Inflammatory macrophage (primary cell): ENCODE measurements around the gene CLIC3.
"Not testable (repeated sequence)": the region's sequence is repeated elsewhere in the genome, so short reads cannot be mapped to it uniquely, and the experiment has no call there.

Experiments
- DNase-seq, 2 donors: peaks; one replicate each; pipeline ENCODE4 v3.0.0-alpha.2; 2020 to 2022
- total RNA-seq, 18 experiments: gene quantifications; one replicate each; lab custom pipeline; 2026; ENCODE audit warnings: mixed read lengths in 6 of 18, inconsistent platforms in 2 of 18; lab: John Stamatoyannopoulos, UW

Gene CLIC3, protein sequence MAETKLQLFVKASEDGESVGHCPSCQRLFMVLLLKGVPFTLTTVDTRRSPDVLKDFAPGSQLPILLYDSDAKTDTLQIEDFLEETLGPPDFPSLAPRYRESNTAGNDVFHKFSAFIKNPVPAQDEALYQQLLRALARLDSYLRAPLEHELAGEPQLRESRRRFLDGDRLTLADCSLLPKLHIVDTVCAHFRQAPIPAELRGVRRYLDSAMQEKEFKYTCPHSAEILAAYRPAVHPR
- 0 to 0.92 (median 0.26) reads per million in 18 experiments for total RNA-seq

DNA sequence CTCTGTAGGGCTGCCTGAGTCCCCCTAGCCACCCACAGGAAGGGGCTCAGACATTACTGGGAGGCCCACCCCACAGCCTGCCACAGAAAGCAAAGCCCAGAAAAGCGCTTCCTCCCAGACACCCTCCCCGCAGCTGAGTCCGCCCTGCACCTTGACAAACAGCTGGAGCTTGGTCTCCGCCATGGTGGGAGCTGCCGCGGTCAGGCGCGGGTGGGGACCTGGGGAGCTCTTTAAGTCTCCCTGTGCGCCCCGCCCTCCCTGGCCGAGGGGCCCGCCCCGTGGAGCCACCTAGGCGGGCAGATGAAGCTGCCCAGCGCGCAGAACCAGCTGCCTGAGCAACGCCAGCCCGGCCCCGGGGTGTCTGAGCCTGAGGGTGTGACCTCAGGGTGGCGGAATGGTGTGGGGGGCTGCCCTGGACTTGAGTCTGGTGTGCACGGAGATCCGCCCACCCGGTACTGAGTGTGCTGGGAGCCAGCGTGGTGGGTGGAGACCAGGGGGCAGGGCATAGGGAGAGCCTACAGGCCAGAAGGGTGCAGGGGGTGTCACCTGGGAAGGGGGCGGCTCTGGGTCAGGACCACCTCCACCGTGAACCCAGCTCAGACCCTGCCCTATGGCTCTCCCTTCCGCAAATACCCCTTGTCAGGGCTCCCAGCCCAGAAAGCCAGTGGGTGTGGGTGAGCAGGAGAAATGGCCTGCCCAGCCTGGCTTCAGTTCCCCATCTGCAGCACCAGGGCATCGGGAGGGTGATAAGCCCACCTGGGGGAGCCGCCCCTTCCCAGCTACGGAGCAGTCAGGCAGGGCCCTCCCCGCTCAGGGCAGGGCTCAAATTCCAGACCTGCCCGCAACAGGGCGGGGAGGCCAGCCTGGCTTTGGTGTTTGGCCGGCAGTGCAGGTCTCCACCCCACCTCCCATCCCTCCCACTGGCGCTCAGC is at the start of gene CLIC3:
CLIC3 (minus strand) TSS at position 208 of the 932 bp plus-strand sequence; CDS start at position 183, 25 bp downstream.
- DNase-seq: peak; percentile 11 to 51

DNA sequence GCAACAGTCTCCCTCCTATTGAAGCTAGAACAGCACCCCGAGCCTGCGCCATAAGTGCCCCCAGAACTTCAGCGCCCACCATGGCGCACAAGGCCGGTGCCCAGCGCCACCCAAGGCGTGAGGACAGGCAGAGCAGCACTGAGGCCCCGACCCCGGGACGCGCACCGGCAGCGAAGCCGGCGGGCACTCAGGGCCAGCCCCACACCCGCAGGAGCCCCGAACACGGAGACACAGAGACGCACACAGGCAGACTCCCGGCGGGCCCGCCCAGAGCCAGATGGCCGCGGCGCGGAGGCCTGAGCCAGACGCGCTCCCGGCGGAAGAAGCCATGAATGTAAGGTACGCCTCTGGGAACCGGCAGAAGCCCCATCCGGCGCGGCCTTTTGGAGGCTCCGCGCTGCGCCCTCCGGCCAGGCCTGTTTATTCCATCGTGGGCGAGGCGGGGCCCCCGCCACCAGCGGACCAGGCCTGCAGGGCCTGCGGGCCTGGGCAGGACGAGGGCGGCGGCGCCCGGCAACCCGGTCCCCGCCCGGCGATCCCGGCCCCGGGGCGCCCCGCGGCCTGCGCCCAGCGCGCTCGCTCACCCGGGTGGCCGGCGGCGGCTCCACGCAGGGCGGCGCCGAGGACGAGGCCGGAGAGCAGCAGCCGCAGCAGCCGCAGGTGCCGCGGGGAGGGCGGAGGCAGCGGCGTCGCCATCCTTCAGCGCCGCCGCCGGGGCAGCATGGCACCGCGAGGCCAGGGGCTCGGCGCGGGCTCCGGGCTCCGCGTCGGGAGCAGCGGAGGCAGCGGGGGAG is 49.1 kb upstream of the CLIC3 start:
- DNase-seq: no peak

DNA sequence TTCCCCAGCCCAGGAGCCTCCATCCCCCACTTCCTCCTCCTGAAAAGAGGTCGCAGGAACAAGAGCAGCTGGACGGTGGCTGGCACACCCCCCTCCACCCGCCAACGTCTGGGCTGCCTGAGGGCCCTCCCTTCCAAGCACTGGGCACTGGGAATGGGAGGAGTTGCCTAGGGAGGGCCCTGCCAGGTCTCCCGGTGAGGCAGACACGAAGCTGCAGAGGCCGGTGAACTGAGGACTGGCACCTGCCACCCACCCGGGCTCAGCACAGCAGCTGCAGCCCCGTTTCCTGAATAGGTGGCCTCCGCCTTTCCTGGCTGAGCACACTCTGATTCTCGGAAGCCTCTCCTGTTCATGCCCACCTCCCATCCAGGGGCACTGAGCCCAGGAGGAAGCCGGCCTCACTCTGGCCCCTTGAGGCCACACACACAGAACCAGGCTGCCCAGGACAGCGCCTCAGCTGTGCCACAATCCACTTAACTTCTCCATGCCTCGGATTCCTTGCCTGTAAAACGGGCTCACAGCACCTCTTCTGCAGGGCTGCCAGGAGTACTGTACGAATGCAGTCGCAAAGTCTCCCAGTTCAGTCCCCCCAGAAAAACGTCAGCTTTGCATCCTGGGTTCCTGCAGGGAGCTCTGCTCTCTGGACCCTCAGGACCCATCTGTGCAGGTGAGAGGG is 48.3 kb upstream of the CLIC3 start:
- DNase-seq: no peak

DNA sequence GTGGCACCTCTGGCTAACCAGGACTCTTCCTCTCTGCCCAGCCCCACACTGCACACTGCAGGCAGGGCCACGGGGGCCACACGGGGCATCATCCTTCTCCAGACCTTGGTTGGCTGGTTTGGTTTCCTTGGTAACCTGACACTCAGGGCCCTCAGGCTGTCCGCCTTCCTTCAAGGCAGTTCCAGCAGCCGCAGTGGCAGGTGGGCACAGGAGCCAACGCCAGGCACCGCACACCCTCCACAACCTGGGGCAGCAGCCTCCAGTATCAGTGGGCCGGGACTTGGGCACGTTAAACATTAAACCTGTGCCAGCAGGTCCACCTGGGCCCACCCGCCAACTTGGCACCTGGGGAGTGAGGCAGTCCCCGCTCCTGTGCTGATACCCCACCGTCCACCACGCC is 47.7 kb upstream of the CLIC3 start:
- DNase-seq: no peak

DNA sequence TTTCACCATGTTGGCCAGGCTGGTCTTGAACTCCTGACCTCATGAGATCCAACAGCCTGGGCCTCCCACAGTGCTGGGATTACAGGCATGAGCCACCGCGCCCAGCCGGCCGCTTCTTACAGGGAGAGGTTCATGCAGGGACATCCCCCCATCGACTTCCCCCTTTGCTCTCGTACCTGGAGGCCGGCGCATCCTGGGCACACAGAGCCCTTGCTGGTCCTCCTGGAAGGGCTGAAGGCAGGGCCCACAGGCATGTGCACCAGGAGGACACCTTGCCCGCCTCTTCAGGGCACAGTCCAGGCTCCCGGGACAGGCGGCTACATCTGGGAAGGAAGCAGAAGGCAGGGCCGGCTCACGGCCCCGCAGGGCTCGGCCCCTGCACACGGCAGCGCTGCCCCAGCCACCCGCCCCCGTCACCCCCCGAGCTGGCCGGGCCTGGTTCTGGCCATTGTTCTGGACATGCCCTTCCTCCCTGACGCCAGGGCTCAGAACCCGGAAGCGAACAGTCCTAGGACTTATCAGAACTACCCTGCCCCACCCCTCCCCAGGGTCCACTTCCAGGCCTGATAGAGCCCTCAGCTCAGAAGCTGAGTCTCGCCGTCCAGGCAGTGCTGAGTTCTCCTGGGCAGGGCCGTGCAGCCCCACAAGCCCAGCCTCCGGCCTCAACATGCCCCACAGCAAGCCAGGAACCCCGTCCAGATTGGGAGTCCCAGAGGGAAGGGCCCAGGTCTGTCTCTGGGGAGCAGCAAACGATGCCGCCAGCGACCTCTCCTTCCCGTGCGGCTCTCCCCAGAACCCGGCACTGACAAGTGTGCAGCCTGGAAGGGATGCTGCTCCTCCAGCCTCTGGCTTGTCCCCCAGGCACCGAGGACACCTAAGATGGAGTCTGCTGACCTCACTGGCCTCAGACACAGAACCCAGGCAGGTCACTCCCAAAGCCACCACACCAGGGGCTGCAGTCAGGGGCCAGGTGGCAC is 46.7 kb upstream of the CLIC3 start:
- DNase-seq: no peak

DNA sequence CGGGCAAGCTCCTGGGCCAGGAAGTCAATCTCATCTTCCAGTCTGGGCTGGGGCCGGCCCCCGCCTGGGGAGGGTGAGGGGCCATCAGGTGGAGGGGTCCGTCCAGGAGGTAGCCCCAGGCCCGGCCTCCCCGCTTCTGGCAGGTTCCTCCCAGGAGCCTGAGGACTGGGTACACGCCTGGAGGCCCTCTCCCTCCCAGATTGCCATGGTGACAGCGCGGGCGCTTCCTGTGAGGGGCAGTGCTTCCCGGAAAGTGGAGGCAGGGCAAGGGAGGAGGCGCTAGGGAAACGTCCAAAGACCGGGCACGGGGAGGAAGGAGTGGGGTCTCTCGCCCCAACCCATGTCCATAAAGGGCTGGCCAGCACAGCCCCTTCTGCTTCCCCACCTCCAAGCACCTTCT is 44.8 kb upstream of the CLIC3 start:
- DNase-seq: no peak

DNA sequence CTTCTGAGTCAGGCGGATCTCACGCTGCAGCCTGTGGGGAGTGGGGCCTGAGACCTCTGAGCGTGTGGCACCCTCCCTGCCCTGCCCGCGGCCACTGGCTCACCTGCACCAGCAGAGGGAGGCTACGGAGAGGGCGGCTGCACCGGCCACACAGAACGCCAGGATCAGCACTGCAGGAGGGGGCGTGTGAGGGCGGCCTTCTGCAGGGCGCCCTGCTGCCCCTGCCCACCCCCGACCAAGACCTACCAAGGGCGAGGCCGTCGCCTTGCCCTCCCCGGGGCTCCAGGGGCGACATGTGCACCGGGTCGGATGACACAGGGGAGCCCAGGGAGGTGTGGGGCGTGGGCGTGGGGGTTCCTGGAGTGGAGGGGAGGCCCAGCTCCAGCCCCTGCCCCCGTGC is 44.2 kb upstream of the CLIC3 start:
- no peak for DNase-seq

DNA sequence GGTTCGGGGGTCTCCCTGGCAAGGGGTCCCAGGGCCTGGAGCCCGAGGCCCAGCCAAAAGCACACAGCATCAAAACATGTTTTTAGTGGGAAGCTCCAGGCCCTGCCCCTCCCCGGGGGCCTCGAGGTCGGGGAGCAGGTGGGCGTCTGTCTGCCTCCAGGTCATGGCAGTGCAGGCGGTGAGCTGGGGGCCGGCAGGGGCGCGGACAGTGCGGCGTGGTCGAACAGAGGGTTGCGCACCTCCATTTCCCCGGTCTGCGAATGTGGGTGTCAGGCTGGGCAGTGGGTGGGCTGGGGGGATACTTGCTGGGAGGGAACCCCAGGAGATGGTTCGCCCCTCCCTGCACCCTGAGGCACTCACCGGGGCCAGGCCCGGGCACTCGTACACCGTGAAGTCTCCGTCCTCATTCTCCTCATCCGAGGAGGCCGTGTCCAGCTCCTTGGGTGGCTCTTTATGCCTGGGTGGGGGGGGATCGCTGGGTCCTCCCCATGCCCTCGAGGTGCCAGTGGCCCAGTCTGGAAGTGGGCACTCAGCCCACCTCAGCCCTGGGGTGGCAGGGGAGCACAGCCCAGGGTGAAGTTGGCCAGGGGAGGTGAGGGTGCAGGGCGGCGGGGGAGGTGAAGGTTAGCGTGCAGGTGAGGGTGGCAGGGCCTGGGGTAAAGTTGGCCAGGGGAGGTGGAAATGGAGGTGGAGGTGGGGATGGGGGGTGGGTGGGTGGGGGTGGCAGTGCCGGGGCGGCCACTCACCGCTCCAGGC is 43.4 kb upstream of the CLIC3 start:
- DNase-seq: no peak

DNA sequence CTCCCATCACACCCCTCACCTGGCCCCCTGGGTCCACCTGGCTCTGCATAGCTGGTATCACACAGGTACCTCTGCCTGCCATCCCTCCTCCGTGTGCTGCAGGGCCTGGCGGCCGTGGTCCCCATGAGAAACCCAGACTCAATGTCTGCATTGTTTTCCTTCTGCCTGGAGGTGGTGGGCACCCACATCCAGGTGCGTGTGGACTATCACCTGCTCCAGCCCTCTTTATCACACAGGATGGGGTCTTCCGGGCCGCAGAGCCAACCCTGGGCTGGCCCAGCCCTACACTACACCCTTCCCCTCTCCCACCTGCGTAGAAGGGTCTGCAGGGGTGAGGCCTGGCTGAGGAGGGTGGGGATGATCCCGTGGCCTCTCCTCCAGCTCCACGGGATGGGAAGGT is 42.5 kb upstream of the CLIC3 start:
- DNase-seq: no peak

DNA sequence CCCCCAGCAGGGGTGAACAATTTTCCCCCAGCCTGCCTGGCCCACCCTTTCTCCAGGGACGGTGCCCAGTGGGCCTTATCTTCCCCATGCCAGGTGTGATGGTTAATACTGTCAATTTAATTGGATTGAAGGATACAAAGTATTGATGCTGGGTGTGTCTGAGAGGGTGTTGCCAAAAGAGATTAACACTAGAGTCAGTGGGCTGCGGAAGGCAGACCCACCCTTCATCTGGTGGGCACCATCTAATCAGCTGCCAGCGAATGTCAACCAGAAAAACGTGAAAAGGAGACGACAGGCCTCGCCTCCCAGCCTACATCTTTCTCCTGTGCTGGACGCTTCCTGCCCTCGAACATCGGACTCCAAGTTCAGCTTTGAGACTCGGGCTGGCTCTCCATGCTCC is 41.1 kb upstream of the CLIC3 start:
- DNase-seq: no peak

DNA sequence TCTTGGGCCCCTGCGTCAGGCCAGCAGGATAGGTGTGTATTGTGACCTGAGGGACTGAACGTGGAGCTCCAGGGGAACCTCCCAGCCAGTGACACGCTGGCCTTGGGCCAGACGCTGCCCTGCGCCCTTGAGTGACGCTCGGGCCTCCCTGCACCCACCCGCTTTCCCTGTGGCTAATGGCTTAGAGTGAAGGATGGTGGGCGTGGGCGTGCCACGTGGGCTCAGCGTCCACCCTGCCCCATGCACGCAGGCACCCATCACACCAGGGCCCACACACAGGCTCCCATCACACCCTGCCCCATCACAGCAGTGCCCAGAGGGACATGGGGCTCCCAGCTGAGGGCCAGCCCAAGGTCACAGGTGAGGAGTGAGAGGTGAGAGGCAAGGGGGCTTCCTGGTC is 40.7 kb upstream of the CLIC3 start:
- no peak for DNase-seq

DNA sequence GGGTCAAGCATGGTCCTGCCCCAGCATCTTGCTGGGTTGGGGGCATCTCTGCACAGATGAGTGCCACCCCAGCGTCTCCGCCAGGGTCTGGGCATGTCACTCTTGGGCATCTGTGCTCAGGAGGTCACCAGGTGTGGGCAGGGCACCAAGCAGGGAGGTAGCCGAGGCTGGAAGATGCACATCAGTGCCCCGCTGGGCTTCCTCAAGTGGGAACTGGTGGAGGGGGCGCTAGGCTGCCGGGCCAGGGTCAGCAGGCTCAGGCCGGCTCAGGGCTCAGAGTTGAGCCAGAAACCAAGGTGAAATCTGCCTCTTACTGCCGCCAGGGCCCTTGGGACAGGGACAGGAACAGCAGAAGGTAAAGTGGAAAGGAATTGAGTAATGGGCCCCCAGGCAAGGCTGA is 39.6 kb upstream of the CLIC3 start:
- DNase-seq: no peak

DNA sequence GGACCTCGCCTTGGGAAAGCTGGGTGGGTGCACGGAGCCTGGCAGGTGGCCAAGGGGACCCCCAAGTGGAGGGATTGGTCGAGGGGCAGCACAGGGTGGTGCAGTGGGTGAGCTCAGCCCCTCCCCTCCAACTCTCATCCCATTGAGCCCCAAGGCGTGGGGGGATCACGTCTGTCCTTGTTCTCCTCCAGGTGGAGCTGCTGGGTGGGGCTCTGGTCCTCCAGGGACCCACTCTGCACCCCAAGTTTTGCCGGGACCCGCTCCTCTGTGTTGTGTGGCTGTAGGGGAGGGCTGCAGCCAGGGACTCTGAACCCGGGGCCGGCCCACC is 39.1 kb upstream of the CLIC3 start:
- DNase-seq: no peak

DNA sequence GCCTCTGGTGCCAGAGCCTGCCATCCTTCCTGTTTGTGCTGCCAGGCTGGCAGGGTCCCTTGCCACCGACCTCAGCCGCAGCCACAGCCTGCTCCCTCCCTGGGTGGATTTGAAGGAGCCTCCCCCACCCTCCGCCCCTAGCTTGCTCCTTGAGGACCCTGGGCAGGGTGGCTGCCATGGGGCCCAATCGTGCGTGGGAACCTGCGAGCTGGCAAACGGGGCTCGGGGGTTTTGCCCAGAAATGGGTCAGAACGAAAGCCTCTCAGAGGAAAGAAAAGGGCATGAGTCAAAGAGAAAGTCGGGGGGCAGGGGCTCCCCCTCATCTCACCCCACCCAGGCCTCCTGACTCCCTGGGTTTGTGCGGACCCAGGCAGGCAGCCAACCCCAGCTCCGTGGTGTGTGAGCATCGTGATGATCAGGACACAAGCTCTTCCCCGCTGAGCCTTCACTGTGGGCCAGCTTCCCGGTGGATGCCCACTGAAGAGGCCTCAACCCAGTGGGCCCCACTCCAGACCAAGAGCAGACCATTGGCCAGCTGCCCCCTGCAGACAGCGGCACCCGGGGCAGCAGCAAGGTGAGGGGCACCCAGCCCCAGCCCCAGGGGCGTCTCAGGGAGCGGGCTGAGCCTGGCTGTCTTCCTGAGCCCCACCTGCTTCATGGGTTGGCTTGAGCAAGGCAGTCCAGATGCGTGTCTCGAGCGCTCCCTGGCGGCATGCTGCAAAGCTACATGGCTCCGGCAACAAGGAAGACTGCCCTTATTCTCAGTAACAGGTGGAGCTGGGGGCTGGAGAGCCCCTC is 38.5 kb upstream of the CLIC3 start:
- DNase-seq: peak; percentile 79 to 87

DNA sequence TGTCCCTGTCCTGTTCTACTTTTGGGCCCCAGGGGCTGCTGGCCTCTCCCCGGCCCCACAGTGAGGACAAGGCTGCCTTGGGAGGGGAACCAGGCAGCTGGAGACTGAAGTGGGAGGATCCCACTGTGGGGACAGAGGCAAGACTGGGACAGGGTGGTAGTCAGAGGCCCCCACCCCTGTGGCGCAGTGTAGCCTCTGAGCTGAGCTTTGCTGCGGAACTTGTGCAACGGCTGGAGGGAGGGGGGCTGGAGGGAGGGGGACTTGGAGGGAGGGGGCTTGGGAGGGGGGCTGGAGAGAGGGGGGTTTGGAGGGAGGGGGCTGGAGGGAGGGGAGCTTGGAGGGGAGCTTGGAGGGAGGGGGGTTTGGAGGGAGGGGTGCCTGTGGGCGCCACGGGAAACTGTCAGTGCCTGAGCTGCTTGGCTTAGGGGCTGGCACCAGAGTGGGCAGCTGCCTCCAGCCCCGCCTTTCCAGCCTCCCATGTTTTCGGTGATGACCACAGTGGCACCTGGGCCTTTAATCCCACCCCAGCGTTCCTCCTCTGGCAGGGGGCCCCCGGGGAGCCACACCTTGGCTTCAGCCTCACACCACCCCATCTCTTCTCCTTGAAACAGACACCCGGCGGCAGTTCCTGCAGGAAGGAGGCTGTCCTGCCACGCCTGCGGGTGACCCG is 37.8 kb upstream of the CLIC3 start:
- DNase-seq: peak; percentile 22 to 41

DNA sequence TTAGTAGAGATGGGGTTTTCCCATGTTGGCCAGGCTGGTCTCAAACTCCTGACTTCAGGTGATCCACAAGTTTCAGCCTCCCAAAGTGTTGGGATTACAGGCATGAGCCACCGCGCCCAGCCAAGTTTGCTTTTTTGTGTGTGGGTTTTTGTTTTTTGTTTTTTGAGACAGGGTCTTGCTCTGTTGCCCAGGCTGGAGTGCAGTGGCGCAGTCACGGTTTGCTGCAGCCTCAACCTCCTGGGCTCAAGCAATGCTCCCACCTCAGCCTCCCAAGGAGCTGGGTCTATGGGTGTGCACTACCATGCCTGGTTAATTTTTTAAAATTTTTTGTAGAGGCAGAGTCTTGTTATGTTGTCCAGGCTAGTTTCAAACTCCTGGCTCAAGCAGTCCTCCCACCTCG is 37.1 kb upstream of the CLIC3 start:
- DNase-seq: not testable (repeated sequence)

DNA sequence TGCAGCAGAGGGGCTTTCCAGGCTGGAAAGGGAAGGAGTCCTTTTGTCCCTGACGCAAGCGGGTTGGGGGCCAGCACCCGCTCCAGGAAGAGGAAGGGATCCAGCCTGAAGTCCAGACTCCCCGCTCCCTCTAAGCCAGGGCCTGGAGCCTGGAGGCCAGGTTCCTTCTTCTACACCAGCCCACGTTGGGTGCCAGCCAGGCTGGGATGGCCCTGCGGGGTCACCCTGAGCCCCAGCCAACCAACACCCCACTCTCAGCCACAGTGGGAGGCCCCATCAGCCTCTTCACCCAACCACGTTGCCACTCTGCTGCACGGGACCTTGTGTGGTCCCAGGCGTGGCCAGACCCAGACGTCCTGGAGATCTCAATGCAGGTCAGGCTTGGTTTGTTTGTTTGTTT is 36.5 kb upstream of the CLIC3 start:
- peak; percentile 90 to 92 for DNase-seq

DNA sequence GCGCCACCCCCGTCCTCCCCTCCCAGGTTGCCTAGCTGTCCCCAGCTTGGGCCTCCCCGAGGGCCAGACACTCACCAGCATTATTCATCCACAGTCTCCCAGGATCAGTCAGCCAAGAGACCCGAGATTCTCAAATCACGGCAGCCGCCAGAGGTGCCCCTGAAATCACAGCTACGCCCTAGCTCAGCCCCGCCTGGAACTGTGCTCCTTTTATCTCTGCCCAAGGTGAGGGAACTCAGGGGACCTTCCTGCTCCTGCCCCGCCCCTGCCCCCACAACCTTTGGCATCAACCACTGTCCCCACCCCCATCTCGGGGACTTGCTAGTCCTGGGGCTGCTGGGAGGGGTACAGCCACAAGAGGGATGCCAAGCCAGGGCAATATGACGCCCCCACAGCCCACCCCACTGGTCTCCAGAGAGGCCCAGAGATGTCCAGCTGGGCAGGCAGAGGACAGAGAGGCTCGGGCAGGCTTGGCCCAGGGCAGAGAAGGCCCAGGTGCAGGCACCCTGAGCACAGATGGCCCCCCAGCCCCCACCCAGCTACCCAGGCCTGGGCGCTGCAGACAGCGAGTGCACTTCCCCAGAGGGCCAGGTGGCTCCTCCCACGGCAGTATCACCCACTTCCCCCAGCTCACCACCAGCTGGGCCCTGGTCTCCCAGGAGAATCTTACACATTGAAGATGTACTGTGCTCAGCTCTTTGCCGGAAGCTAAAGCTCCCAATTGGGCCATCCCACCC is 35.7 kb upstream of the CLIC3 start, which contains the start of gene FUT7:
FUT7 (minus strand) TSS at position 185 of the 737 bp plus-strand sequence; CDS start at position 88, 97 bp downstream.
- DNase-seq: peak; percentile 23 to 48
